GM12865 (cell line): ENCODE results near the gene GABRR2.
A peak's percentile ranks its signal among the peaks of the same experiment; 100 is the strongest.

Experiments used
- DNase-seq: peaks from one replicate; pipeline ENCODE4 v3.0.0; 2010; ENCODE audit warnings: low read depth
- H3K4me3 ChIP-seq: 2 replicates; pipeline ENCODE4 v1.5.1; 2011; ENCODE audit warnings: mild to moderate bottlenecking, low read depth, low read length, control low read depth
- CTCF ChIP-seq: IDR thresholded peaks from 2 replicates; pipeline ENCODE4 v1.5.1; 2011; ENCODE audit warnings: low read length, control low read depth, low read depth, inconsistent platforms; ENCODE audit not compliant: insufficient read depth; ENCODE audit errors: missing control alignments

GABRR2 gene

DNA sequence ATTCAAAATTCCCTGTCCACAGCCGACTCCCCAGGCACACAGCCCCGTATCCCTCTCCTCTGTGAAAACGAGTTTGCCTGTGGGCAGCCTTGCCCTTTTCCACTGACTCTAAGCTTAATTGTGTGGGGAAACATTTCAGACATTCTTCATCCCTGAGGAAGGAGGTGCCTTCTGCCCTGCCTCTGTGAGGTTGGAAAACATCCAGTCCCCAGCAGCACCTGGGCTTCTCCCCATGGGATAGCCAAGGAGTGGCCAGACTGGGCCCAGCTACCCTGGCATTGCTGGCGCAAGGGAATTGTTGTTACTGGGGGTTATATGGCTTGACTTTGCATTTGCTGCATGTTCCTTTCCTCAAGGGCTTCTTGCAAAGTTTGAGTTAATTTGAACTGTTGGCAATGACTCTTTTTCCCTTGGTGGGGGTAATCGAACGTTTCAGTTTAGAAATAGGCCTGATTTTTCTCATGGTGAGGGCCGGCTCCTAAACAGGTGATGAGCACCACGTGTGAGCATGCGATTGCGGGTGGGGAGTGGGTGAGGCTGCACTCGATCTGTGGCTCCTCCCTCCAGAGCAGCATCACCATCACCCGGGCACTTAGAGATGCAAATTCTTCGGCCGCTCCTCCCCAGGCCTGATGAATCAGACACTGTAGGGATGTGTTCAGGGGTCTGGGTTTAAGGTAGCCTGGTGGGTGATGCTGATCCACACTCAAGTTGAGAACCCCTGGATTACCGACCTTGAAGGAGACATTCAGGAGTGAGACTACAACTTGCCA lies 29.9 kb downstream of the GABRR2 start:
- H3K4me3 ChIP-seq, result no peak overlapping the region
- no peak for TF ChIP-seq CTCF
- no peak for DNase-seq

- DNase-seq, result no peak
- no peak for TF ChIP-seq CTCF
- H3K4me3 ChIP-seq, result no peak overlapping the region
Observed at GRCh38 chr6:89284081-89284480, 31.0 kb downstream of the GABRR2 start.

GRCh38 chr6:89282749-89283148 lies 32.4 kb downstream of the GABRR2 start:
- no peak for DNase-seq
- H3K4me3 ChIP-seq, result no peak overlapping the region

DNA sequence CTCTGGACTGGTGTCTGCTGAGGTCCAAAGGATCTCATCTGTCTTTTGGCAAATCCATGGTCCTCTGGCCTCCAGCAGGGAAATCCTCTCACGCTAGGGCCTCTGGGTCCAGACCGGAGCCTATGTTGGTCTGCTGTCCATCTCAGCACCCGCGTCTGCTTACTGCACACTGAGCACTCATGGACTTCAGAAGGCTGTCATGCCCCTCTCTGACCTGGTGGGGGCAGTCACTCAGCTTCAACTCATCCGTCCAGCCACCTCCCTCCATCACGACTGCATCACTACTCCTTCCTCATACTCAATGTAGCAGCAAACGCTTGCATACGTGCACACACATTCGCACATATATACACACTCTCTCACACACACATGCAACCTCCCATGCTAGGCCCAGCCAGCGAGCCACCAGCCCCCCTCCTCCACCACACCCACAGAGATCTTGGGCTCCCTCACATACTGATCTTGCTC lies 33.3 kb downstream of the GABRR2 start:
- DNase-seq, result peak; percentile 91
- no peak overlapping the region for H3K4me3 ChIP-seq
- peak; percentile 92 for TF ChIP-seq CTCF

More at GRCh38 chr6:89282749-89283148, 32.4 kb downstream of the GABRR2 start:
- no peak for TF ChIP-seq CTCF

GRCh38 chr6:89278956-89279355 lies 36.1 kb downstream of the GABRR2 start:
- H3K4me3 ChIP-seq, result no peak overlapping the region
- DNase-seq, result no peak
- no peak for TF ChIP-seq CTCF

DNA sequence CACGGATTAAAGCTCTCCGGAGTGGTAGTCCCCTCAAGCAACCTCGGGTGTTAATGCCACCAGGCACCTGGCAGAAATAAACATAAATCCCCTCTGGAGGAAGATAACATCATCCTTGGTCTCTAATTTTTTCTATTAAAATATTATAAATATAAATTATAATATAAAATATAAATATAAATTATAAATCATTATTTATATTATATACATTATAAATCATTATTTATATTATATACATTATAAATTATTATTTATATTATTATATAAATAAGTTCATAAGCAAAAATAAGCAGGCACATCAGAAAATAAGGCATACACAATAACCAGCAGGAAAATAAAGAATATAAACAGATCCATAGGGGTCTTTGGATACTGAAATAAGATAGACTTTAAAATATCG lies 39.2 kb downstream of the GABRR2 start:
- no peak for TF ChIP-seq CTCF
- no peak overlapping the region for H3K4me3 ChIP-seq
- no peak for DNase-seq

- no peak for DNase-seq
- no peak for TF ChIP-seq CTCF
- H3K4me3 ChIP-seq, result no peak overlapping the region
Observed at GRCh38 chr6:89273816-89274215, 41.3 kb downstream of the GABRR2 start.
